ENCODE results near the gene SRSF7. TPM values are rescaled to one million over a fixed set of nuclear protein-coding genes. Genes with fewer than 3 reads are reported as not detected.

SRSF7 gene
- total and polyA plus RNA-seq, 10 donors = 94.9 to 214 (median 151) TPM

- Histone ChIP-seq H3K4me3 (no peak overlapping the region), H3K36me3 (peaks cover 10 to 92% (median 74%) of the 10 kb centered on the region in 6 donors), H3K9me3 (no peaks in the 10 kb centered on the region), H3K27me3 (replicated peaks in 1 of 7) (no peaks in the 10 kb centered on the region), H3K4me1 (peaks cover 33 to 86% (median 67%) of the 10 kb centered on the region in 6 donors), H3K27ac (peak overlapping the region in 1 of 8 donors; percentile 5)
- no peak for TF ChIP-seq CTCF (IDR thresholded peaks at IDR 0.05 in 8 of 11, conservative IDR thresholded peaks at IDR 0.05 in 3 of 11)
- TF ChIP-seq POLR2A (IDR thresholded peaks at IDR 0.05) = no peak
- TF ChIP-seq POLR2AphosphoS5 (IDR thresholded peaks at IDR 0.05) = no peak
- 37 to 73% (median 50%) methylated on average over 2 of the region's 2 CpGs for WGBS, 5 donors
- intact Hi-C loops (cut with DNase I; ENCODE audit: low total_unique reads) = loop anchor here (5.0 kb wide), 1 partner anchor 207 kb away; no protein-coding TSS in a partner anchor
- no peak for DNase-seq
Measured at GRCh38 chr2:38744399-38744780, 6.8 kb downstream of the SRSF7 start.

- intact Hi-C loops (cut with DNase I; ENCODE audit: low total_unique reads) = loop anchor here (5.0 kb wide), 1 partner anchor 207 kb away; no protein-coding TSS in a partner anchor
- WGBS, 5 donors = 88 to 94% (median 93%) methylated on average over 3 of the region's 3 CpGs
- no peaks in the 10 kb centered on the region for H3K9me3 ChIP-seq
Measured at GRCh38 chr2:38743672-38744398, 7.3 kb downstream of the SRSF7 start.

GRCh38 chr2:38742797-38743559 lies 8.2 kb downstream of the SRSF7 start:
- TF ChIP-seq POLR2AphosphoS5 (IDR thresholded peaks at IDR 0.05) (no peak), CTCF (IDR thresholded peaks at IDR 0.05 in 8 of 11, conservative IDR thresholded peaks at IDR 0.05 in 3 of 11) (no peak), POLR2A (IDR thresholded peaks at IDR 0.05) (no peak)
- H3K36me3 ChIP-seq = peaks cover 6 to 89% (median 61%) of the 10 kb centered on the region in 6 donors
- intact Hi-C loops (cut with DNase I; ENCODE audit: low total_unique reads) = loop anchor here (5.0 kb wide), 1 partner anchor 206 kb away; no protein-coding TSS in a partner anchor

More at GRCh38 chr2:38743672-38744398, 7.3 kb downstream of the SRSF7 start:
- no peak for DNase-seq
- H3K27ac ChIP-seq = peak overlapping the region in 1 of 8 donors; percentile 5
- no peak overlapping the region for H3K4me3 ChIP-seq
- peaks cover 27 to 81% (median 61%) of the 10 kb centered on the region in 6 donors for H3K4me1 ChIP-seq
- no peak for TF ChIP-seq POLR2AphosphoS5 (IDR thresholded peaks at IDR 0.05)
- no peak for TF ChIP-seq POLR2A (IDR thresholded peaks at IDR 0.05)
- no peak for TF ChIP-seq CTCF (IDR thresholded peaks at IDR 0.05 in 8 of 11, conservative IDR thresholded peaks at IDR 0.05 in 3 of 11)
- peaks cover 10 to 92% (median 70%) of the 10 kb centered on the region in 6 donors for H3K36me3 ChIP-seq
- no peaks in the 10 kb centered on the region for H3K27me3 ChIP-seq (replicated peaks in 1 of 7)

More at GRCh38 chr2:38742797-38743559, 8.2 kb downstream of the SRSF7 start:
- 75 to 88% (median 80%) methylated on average over 10 of the region's 10 CpGs for WGBS, 5 donors
- no peak for DNase-seq
- no peaks in the 10 kb centered on the region for H3K27me3 ChIP-seq (replicated peaks in 1 of 7)
- no peak overlapping the region for H3K4me3 ChIP-seq
- peaks cover 19 to 77% (median 53%) of the 10 kb centered on the region in 6 donors for H3K4me1 ChIP-seq
- no peak overlapping the region for H3K27ac ChIP-seq
- no peaks in the 10 kb centered on the region for H3K9me3 ChIP-seq

All from spleen (tissue), 11 donors.